IPS-NIHi7 (cell line): Measurements from ENCODE around the gene ATXN1L.
"Not testable (repeated sequence)": the region's sequence is repeated elsewhere in the genome, so short reads cannot be mapped to it uniquely, and the experiment has no call there.

Source experiments
- DNase-seq: peaks from one replicate; pipeline ENCODE4 v3.0.0; 2012; ENCODE audit warnings: mixed read lengths; ENCODE audit errors: extremely low spot score

Gene ATXN1L

DNA sequence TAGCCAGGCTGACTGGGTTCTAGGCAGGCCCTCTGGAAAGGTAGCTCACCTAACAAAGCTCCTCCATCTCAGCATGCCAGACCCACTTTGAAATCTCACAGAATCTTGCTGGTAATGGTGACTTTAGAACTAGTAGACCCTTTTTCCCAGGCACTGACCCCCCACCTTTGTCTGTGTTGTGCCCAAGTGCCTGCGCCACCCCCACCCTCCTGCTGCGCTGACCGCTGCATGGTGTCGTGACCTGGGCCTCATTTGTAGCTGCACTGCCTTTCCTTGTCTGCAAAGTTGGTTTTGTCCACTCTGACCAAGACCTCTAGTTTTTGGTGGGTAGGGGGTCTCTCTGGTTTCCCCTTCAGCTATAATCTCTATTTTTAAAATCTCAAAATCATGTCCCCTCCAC, 6.8 kb downstream of the ATXN1L start:
- DNase-seq = no peak

DNA sequence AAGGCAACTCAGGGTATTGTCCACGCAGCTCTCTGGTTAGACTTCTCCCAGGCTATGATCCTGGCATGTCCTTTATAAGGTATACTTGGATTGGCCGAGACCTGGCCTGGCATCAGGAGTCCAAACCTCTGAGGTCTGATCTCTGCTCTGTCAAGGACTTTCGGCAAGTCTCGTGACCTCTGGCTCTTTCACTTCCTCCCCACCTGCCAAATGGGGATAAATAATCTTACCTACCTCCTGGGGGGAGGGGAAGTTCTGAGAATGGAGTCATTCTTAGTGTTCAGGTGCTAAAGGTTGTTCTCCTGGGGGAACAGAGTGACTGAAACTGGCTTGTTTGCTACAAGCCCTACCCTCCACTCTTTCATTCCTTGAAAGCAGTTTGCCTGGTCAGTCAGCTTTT, 7.6 kb downstream of the ATXN1L start:
- DNase-seq = no peak

DNA sequence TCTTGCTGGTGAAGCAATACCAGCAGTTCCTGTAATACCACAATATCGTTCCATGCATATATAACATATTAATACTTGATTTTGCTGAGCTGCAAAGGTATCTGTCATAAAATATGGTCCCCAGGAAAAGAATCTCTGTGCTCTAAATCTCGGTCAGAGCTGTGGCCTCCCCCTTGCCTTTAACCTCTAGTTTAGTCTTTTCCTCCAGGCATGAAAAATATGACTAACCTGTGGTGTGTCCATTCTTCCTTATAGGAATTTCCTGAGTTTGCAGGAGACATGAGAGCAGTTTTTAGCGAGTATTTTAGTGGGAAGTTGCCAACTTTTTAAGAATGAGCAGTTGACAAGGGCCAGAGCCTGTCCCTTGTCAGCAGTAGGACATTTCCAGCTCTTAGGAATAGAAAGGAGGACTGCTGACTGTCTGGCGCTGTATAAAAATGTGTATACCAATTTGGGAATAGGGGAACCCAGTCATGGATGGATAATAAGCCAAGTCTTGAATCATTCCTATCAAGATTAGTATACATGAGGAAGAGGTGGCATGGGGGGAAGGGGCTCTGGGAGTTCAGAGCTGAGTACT, 8.7 kb downstream of the ATXN1L start:
- DNase-seq = no peak

DNA sequence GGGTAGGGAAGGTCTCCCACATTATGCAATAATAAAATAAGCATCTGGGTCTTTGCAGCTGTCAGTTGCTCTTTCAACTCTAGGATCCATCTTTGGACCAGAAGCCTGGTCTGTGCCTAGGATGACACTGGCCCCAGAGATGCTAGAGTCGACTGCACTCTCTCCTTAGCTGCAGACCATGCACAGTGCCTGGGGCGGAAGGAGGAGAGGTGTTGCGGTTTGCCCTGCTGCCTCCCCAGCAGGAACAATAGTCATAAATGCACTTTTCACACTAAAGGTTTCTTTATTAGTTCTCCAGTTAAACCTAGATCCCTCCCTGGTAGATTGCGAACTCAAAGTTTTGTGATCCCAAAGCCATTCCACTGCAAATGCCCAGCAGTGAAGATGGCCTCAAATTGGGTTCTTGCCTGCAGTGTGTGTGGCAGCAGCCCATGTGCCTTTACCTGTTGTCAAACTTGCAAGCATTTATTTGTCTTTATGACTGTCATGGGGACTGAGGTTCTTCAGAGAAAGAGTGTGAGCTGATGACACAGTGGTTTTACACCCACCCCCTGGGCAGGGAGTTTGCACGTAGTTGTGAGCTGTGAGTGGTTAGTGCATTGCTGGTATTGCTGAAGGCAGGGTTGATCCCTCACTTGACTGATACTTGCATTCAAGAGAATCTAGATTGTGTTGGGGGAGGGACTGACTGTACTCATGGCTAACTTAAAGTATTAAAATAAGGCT, 10.3 kb downstream of the ATXN1L start:
- DNase-seq = no peak

DNA sequence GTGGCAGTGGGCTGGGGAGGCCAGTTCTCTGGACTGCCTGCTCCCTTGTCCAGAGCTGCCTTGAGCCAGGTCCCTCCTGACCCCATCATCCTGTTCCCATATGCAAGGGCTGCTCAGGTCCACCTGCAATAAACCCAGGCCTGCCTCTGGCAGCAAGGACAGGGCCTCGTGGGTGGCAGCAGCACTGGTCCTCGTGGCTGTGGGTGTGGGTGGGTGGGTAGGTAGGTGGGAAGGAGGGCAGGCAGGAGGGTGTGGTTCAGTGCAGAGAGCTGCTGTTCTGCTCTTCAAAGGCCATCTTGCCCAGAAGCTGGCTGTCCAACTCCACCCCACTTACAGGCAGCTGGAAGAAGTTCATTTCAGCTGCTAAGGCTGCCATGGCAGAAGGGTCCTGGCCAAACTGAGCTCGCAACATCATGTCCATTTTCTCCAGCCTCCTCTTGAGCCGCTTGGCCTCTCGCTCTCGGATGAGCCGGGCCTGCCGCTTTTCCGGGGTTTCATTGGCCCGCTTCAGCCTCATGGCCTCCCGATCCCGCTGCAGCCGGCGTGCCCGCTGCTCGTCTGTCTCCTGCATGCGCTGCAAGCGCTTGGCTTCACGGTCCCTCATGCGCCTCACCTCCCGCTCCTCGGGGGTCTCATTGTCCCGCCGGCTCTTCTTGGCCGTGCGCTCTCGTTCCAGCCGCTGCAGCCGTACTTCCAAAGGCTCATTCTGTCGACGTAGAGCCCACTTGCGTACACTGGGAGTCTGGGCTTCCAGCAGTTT, 14.2 kb downstream of the ATXN1L start:
- no peak for DNase-seq

DNA sequence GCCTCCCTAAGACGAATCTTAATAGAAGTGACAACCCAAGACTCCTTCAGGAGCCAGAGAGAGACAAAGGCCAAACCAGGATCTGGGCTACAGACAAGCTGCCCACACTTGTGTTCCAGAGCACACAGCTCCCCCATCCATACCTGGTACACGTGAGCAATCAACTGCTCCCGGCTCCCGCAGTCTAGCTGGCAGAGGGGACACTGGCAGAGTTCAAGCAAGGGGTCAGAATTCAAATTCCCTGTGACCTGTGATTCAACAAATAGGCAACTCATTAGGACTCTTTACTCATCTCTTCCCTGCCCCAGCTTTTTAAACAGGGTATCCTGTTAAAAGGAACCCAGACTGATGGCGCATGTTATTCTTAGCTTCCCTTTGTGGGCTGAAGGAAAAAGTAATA, 18.2 kb downstream of the ATXN1L start:
- DNase-seq = no peak

DNA sequence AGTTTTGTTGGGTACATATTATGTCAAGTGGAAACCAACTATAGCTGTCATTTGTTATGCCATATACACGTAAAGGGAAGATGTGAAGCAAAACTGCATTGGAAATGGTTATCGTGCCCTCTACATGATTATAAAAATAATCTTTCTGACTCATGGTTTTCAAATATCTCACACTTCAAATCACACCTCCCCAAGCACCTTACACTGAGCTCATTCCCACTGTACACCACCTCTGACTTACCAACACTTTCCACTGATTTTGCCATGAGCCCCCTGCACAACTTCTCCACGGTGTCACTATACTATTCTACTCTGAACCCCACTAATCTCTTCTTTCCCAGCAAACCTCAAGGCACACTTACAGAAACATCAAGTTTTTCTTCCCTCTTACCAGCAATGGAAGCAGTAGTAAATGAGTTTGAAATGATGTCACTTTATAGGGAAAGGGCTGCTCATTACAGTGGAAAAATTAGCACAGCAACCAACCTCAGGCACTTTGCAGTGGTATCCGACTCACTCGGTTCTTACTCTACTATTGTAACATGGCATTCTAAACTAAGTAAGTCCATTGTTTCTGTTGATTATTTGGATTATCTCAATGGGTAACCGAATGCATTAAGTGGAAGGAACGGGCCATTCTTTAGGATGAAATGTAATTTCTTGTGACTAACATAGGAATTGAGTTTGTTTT, 19.5 kb downstream of the ATXN1L start:
- DNase-seq = no peak

DNA sequence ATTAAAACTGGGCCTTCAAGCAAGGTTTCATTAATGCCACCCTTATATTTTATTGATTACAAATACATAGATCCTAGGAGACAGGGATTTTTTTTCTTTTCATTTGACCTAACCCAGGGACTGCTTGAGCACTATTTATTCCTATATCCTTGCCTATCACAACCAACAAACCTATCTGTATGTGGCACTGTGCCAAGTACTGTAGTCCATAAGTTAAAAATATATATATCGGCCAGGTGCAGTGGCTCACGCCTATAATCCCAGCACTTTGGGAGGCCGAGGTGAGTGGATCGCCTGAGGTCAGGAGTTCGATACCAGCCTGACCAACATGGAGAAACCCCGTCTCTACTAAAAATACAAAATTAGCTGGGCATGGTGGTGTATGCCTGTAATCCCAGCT, 21.4 kb downstream of the ATXN1L start:
- not testable (repeated sequence) for DNase-seq

DNA sequence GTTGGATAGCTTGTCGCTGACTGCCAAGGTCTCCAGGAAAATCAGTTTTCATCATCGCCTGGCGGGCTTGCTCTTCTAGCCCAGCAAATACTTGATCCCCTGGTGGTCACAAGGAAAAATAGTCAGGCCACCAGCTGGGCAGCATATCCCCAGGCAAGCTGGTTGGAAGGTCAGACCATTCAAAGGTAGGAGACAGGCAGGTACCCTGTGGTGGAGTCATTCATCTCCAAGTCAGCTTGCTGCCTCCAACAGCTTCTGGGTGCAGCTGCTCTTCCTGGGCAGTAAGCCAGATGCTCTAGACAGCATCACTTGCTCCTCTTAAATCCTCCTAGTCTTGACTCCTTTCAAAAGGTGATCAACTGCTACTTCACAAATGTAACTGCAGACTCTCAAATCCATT, 22.2 kb downstream of the ATXN1L start:
- DNase-seq = no peak

DNA sequence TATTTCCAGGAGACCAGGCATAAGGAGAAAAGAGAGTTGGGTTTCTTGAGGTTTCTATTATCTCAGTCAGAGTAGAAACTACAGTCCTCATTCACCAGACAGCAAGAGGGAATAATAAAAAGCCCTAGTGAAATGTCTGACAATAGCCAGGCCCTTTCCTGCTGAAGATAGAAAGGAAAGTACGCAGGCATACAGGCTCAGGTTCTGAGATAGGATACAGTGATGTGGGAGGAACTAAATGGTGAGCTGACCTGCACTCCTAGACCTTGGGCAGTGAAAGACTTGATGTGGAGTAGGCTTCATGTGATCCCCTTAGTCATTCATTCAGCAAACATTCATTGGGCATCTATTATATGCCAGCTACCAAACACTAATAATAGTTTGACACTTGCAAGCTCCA, 23.3 kb downstream of the ATXN1L start:
- no peak for DNase-seq

DNA sequence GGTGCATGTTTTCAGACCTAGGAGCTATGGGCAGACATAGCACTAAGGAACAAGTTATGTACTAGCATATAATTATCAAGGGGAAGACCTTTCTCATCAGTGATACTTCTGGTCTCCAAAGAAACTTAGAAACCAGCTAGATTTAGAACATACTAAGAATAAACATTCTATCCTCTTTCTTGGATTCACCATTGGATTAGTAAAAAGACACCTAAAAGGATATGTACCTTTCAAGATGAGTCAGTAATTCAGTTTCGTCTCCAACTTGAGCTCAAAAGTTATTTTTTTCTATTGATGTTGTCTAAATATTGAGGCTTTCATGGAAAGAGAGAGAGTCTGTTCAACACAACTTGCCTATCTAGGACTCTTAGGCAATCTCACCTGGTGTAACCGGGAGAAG, 25.0 kb downstream of the ATXN1L start:
- DNase-seq = no peak

DNA sequence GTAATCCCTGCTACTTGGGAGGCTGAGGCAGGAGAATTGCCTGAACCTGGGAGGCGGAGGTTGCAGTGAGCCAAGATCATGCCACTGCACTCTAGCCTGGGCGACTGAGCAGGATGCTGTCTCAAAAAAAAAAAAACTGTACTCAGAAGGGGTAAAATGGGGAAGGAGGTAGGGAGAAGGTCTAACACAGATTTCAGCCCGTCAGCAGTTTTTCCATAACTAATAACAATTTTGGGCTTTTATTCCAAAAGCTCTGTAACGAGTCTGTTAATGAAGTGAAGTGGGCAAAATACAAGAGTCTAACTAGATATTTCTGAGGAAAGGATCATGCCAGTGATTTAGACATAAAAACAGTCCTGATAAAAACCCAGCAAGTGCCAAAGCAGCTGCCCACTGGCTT, 27.4 kb downstream of the ATXN1L start:
- DNase-seq = no peak

DNA sequence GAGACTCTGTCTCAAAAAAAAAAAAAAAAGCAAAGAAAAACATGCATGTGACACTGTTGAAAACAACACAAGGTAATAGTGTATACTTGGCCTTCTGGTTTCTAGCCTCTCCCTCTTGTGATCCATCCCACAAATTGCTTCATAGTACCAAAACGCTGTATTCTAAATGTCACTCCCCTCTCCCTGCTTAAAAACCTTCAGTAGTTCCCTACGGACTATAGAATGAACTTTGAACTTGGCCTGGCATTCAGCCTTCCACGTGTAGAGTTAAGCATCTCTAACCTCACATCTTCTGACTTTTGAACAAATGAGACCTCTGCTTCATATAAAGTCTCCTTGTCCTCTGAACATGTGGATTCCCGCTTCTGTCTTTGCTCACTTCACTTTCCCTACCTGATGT, 33.1 kb downstream of the ATXN1L start:
- DNase-seq = no peak

DNA sequence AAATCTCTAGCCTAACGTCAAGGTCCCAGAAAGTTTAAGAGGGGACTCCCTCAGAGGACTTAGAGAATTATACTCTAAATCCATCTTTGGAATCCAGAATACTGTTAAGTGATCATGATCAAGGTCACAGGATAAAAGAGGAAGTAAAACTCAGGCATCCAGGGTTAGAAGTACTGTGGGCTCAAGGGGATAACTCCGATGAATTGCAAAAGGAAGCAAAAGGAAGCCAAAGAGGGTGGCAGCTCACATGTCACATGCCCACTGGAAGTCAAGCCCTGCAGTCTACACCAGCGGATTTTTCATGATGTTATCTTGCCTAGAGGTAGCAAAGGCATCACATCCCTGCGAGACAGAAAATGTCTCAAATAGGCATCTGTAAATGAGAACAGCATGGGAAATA, 34.4 kb downstream of the ATXN1L start:
- no peak for DNase-seq

DNA sequence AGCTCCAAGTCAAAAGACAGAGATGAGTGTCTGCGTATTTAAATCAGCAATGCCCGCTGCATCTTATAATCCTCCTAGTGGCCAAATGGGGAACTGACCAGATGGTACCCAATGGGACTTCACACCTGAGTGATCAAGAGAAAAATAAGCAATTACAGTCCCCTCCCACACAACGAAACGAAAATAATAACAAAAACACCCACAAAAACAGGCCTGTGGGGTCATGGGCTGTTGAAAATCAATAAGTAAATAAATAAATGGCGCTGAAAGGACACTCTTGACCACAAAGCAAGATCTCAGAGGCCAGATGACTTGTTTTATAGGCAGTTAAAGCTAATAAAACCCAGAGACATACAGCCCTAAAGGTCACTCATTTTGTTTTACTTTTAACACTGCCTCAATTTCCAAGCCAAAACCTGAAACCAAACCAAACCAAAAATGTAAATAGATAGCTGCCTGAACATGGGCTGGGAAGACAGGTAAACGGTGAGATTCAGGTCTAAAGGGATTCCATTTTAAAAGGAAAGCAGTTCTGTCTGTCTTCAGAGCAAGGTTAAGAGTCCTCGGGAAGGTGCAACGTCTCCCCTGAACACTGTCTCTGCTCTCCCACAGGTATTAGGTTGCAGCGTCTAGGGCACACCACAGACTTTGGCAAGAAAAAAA, 36.9 kb downstream of the ATXN1L start:
- peak; percentile 72 for DNase-seq

DNA sequence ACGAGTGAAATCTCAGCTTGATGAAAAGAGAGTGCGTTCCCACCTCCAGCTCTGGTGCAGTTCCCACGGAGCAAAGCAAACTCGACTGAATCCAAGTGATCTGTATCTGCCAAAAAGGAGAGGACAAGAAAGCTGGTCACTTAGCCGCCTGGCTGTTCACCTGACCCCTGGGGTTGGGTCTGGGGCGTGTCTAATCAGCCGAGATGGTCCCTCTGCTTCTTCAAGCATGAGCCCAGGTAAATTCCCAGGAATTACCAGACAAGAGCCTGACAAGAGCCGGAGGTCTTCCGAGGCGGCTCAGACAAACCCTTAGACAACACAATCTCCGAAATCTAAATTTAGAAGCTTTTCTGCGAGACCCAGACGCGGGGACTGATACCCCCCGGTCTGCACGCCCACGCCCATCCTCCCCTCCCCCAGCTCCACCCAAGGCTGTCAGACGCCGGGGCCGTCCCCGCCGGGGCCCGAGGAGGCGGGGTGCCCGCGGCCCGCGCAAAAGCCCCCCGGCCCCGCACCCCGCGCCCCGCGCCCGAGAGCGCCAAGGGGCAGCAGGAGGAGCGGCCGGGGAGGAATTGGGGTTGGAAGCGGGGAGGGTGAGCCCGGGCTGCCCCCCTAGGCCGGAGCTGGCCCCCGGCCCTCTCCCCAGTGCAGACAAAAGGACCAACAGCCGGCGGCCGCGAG, 37.5 kb downstream of the ATXN1L start:
- peak; percentile 69 for DNase-seq

DNA sequence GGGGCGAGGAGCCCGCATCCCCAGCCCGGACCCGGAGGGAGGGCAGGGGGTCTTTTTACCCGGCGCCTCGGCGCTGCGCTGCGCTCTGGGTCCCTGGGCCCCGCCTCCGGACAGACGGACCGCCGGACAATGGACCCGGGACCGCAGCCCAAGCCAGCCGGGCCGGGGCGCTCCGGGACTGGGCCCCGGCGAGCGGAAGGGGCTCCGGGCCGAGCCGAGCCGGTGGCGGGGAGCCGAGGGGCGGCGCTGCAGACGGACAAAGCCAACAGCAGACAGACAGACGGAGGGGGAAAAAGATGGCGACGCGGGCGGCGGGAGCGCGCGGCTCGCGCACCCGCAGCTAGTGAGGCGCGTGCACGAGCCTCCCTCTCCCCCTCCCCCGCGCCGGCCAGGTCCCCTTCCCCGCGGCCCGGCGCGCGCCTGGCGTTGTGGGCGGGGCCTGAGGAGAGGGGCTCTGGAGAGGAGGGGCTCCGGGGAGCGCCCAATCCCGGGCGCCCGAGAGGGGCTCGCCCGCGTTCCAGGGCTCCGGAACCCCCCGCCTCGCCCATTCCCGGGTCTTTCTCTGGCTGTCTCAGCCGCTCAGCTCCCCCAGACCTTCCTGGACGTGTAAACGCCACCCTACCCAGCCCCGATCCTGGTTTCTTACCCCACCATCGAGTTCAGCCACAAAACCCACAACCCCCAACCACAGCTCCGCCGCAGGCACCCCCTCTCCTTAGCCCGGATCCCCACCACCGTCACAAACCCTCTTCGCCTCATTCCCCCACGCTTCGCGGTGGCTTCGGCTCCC, 38.3 kb downstream of the ATXN1L start, which contains the start of gene ZNF821:
ZNF821 (minus strand) TSS at position 334 of the 790 bp plus-strand sequence. CDS start 4,236 bp downstream, outside the sequence.
- peak; percentile 98 for DNase-seq

DNA sequence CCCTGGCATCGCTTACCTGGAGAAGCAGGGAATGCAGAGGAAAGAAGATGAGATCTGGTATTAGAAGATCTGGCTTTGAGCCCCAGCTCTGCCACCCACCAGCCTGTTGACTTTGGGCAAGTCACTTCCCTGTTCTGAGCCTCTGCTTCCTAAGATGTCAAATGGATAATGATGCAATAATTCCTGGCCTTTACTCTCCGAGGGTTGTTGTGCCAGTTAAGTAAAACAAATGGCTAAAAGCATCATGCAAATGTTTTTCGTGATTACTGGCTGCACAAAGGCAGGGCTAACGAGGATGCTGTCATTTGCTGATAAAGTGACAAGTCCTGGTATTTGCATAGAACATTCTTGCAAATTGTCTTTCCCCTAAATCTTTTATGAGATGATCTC, 39.5 kb downstream of the ATXN1L start:
- no peak for DNase-seq

DNA sequence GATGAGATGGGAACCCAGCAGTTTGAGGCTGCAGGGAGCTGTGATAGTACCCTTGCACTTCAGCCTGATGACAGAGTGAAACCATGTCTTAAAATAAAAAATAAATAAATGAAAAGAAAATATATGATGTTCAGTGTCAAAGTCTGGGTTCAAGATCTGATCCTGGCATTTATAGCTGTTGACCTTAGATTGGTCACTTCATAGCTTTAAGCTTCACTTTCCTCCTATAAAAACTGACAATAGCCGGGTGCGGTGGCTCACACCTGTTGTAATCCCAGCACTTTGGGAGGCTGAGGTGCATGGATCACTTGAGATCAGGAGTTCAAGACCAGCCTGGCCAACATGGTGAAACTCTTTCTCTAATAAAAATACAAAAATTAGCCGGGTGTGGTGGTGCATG, 43.4 kb downstream of the ATXN1L start:
- DNase-seq = no peak

DNA sequence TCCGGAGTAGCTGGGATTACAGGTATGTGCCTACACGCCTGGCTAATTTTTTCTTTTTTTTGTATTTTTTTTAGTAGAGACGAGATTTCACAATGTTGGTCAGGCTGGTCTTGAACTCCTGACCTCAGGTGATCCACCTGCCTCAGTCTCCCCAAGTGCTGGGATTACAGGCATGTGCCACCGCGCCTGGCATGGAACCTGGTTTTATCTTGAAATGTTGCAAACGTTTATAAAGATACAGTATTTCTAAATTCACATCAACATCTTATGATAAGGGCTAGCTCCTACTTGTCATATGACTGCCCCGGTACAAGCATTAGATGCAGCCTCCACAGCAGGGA, 48.1 kb downstream of the ATXN1L start:
- DNase-seq = no peak
